Ascending aorta (tissue), 2 donors: ENCODE data around the gene MYO1B. TPM values are rescaled to one million over a fixed set of nuclear protein-coding genes. Genes with fewer than 3 reads are reported as not detected.

ENCODE experiments used
- DNase-seq, 2 donors: peaks; one replicate each; pipeline ENCODE4 v3.0.0-alpha.2; 2019; ENCODE audit warnings: low spot score in 2 of 2
- H3K27ac ChIP-seq, 2 donors: fragments of 200-600 bp; sonication (generic); one replicate each; pipeline ENCODE4 v1.5.1; 2016 to 2017; ENCODE audit warnings: mild to moderate bottlenecking in 1 of 2
- H3K27me3 ChIP-seq: fragments of 200-600 bp; sonication (generic); one replicate; pipeline ENCODE4 v1.5.1; 2017
- H3K36me3 ChIP-seq, 2 donors: fragments of 200-600 bp; sonication (generic); one replicate each; pipeline ENCODE4 v1.5.1; 2016
- H3K4me1 ChIP-seq, 2 donors: fragments of 200-600 bp; sonication (generic); one replicate each; pipeline ENCODE4 v1.5.1; 2016 to 2017; ENCODE audit warnings: mild to moderate bottlenecking in 1 of 2
- H3K4me3 ChIP-seq, 2 donors: fragments of 200-600 bp; sonication (generic); one replicate each; pipeline ENCODE4 v1.5.1; 2016 to 2017; ENCODE audit warnings: mild to moderate bottlenecking in 1 of 2
- H3K9me3 ChIP-seq, 2 donors: fragments of 200-600 bp; sonication (generic); one replicate each; pipeline ENCODE4 v1.5.1; 2016
- intact Hi-C: fragments of 100-400 bp; cut with DNase I; formaldehyde crosslinking; loops from one replicate; pipeline ENCODE4 v1.15.1; 2023
- total RNA-seq: library from RNA; depleted of rRNA; stranded (reverse); fragments of >200 nt; gene quantifications from one replicate; pipeline ENCODE4 v1.1.0, GENCODE V29; 2016
- TF ChIP-seq, protein P1 (sequence below), 3 experiments: fragments of 200-600 bp in 2 of 3; fragments of 450-650 bp in 1 of 3; sonication (generic) in 2 of 3; IDR thresholded peaks; one replicate each; pipeline ENCODE4 v1.5.1; 2016 to 2019; ENCODE audit warnings: antibody characterized with exemption in 3 of 3, mild to moderate bottlenecking in 1 of 3, moderate library complexity in 1 of 3

The MYO1B gene
- total RNA-seq, 1 donor from 2014 or later, result 27.4 TPM

DNA sequence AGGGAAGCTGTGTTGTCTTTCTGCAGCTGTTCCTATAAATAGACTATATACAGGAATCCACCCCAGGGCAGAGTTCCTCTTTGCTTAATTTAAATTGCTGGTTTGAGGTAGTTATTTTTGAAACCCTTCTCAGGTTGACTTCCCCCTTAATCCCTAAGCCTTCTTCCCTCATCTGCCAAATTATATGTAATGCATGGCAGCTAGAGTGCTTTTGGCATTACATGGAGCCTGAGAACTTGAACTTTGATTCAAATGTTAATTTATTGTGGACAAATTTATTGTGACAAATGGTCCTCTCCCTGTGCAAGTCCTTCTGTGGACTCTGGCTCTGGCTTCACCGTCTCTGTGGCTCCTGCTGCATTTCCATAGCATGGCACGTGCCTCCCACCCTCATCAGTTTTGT lies 29.2 kb downstream of the MYO1B start:
- H3K4me3 ChIP-seq, result no peak overlapping the region
- peak overlapping the region; percentile 48 to 60 for H3K27ac ChIP-seq
- intact Hi-C loops, result no loop called here
- H3K9me3 ChIP-seq, result no peaks in the 10 kb centered on the region
- H3K4me1 ChIP-seq, result peaks cover 21 to 25% of the 10 kb centered on the region in 2 donors
- H3K27me3 ChIP-seq, result no peaks in the 10 kb centered on the region
- TF ChIP-seq, protein P1, sequence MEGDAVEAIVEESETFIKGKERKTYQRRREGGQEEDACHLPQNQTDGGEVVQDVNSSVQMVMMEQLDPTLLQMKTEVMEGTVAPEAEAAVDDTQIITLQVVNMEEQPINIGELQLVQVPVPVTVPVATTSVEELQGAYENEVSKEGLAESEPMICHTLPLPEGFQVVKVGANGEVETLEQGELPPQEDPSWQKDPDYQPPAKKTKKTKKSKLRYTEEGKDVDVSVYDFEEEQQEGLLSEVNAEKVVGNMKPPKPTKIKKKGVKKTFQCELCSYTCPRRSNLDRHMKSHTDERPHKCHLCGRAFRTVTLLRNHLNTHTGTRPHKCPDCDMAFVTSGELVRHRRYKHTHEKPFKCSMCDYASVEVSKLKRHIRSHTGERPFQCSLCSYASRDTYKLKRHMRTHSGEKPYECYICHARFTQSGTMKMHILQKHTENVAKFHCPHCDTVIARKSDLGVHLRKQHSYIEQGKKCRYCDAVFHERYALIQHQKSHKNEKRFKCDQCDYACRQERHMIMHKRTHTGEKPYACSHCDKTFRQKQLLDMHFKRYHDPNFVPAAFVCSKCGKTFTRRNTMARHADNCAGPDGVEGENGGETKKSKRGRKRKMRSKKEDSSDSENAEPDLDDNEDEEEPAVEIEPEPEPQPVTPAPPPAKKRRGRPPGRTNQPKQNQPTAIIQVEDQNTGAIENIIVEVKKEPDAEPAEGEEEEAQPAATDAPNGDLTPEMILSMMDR (IDR thresholded peaks at IDR 0.05), result no peak
- peaks cover 0 to 8% of the 10 kb centered on the region in 2 donors for H3K36me3 ChIP-seq
- no peak for DNase-seq

DNA sequence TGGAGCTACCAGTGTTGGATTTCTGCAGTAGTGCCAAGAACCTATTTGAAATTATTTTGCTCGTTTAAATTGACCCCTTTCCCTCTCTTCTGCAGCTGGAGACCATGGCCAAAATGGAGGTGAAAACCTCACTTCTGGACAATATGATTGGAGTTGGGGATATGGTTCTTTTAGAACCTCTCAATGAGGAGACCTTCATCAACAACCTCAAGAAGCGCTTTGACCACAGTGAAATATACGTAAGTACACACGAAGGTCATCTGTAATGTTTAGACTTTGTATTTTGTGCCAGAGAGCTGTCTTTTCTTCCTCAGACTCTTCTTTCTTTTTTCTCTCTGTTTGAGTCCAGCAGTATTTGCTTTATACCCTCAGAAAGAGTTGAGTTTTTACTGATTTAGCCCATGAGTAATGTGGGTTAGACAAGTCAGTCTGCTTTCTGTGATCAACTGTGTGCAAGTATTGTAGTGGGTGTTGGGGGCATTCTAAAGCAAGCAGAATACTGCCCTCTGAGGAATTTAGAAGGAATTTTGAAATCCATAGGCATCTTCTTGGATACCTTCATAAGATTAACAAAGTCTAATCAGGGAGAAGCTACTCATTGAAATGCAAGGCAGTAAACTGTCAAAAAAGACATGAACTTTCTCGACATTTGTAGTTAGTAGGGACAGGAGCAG lies 31.7 kb downstream of the MYO1B start:
- Histone ChIP-seq H3K36me3 (peaks cover 0 to 14% of the 10 kb centered on the region in 2 donors), H3K4me1 (peaks cover 10% of the 10 kb centered on the region in 2 donors), H3K9me3 (no peaks in the 10 kb centered on the region), H3K27ac (no peak overlapping the region), H3K4me3 (no peak overlapping the region), H3K27me3 (no peaks in the 10 kb centered on the region)
- intact Hi-C loops, result no loop called here
- TF ChIP-seq, protein P1 (IDR thresholded peaks at IDR 0.05), result no peak
- no peak for DNase-seq

DNA sequence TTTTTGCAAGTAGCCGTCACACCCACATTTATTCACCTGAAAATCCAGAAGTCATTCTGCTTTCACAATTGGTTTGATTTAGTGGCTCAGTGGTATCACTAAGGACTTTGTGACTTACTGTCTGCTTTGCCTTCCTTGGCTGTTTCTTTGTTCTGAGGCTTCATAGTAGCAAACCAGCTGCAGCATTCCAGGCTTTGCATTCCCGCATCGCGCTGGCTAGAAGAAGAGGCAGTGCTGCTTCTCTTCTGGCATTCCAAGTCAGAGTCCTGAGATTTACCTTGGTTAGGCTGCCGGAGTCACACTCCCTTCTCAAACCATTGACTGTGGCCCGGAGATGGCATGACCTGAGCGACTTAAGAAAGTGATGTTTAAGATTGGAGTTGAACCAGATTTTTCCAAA lies 35.1 kb downstream of the MYO1B start:
- Histone ChIP-seq H3K9me3 (no peaks in the 10 kb centered on the region), H3K4me3 (no peak overlapping the region), H3K27ac (no peak overlapping the region), H3K27me3 (no peaks in the 10 kb centered on the region), H3K36me3 (peaks cover 0 to 14% of the 10 kb centered on the region in 2 donors), H3K4me1 (no peaks in the 10 kb centered on the region)
- DNase-seq, result no peak
- TF ChIP-seq, protein P1 (IDR thresholded peaks at IDR 0.05), result no peak
- intact Hi-C loops, result no loop called here

DNA sequence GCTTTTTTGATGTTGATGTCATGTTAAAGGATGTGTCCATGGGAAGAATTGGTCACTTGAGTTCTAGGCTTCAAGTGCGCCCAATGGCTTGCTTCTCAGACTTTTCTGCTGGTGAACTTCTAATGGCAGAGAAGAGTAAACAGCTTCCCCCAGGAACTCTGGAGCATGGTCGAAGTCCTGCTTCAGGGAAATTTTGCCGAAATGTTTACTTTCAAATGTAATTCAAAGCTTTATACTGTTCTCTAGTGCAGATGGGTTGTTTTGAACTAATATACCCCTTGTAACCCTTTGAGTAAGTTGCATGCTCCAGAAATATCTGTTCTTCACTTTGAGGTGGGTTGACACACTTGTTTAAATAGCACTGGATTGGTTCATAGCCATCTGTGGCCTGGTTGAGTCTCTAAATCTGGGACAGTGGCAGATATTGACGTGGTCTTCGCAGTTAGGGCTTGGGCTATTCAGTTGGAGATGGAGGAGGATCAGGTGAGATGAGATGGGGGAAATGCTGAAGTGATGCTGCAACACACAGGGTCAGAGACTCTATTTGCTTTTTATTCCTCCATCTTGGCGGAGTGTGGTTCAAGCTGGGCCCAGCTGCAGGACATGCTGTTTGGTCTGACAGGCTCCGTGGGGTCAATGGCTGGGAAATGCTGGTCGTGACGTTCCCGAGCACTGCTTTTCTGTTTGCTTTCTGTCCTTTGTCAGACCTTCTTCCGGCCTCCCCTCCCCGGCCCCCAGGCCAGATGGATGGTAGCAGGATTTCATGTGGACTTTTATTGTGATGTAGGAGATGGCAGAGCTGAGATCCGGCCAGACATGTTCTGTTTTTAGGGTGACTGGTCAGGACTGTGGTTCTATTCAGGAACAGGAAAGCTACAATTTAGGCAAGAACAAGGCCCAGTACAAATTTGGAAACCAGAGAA lies 35.9 kb downstream of the MYO1B start:
- intact Hi-C loops, result no loop called here
- Histone ChIP-seq H3K9me3 (no peaks in the 10 kb centered on the region), H3K4me3 (no peak overlapping the region), H3K27me3 (no peaks in the 10 kb centered on the region), H3K4me1 (no peaks in the 10 kb centered on the region), H3K27ac (no peak overlapping the region), H3K36me3 (peaks cover 0 to 14% of the 10 kb centered on the region in 2 donors)
- TF ChIP-seq, protein P1 (IDR thresholded peaks at IDR 0.05), result no peak
- DNase-seq, result no peak

DNA sequence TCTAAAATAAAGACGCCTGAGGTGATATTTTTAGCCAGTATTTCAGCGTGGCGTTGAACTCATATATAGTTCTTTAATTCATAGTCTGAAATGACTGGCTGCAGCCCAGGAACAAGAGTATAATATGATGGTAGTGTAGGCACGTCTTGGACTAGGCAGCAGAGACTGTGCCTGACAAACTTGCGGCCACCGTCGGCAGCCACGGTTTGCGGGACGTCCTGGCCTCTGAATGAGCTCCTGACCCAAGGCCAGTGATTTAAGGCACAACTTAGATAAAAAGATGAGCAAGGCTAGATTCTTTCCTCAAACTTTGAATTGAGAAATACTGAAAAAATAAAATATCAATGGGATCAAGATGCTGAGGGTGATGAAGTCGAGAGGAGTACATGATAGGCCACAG lies 40.0 kb downstream of the MYO1B start:
- H3K9me3 ChIP-seq, result no peaks in the 10 kb centered on the region
- intact Hi-C loops, result no loop called here
- H3K36me3 ChIP-seq, result peaks cover 0 to 4% of the 10 kb centered on the region in 2 donors
- H3K27ac ChIP-seq, result no peak overlapping the region
- no peak for DNase-seq
- H3K4me3 ChIP-seq, result no peak overlapping the region
- TF ChIP-seq, protein P1 (IDR thresholded peaks at IDR 0.05), result no peak
- H3K27me3 ChIP-seq, result no peaks in the 10 kb centered on the region
- H3K4me1 ChIP-seq, result no peaks in the 10 kb centered on the region
